Neural cell (in vitro differentiated cells): ENCODE data around the gene EIF4G3. TPM values are rescaled to one million over a fixed set of nuclear protein-coding genes. Genes with fewer than 3 reads are reported as not detected.

Experiments used
- H2AFZ ChIP-seq: fragments of 200-600, 300-800 bp; sonication (generic), shearing (Covaris generic); 2 replicates; pipeline ENCODE4 v1.6.0; 2014; ENCODE audit warnings: low read depth, mild to moderate bottlenecking, antibody characterized with exemption, low read length, moderate library complexity
- H3F3A ChIP-seq: fragments of 200-600 bp; shearing (Covaris generic); 2 replicates; pipeline ENCODE4 v1.6.1; 2016; ENCODE audit warnings: mild to moderate bottlenecking, moderate library complexity, mixed read lengths, antibody characterized with exemption, low read length; ENCODE audit not compliant: insufficient read depth, poor library complexity, severe bottlenecking
- H3K27ac ChIP-seq: fragments of 200-600, 300-800 bp; sonication (generic), shearing (Covaris generic); 2 replicates; pipeline ENCODE4 v1.5.1; 2014; ENCODE audit warnings: mild to moderate bottlenecking, low read length, moderate library complexity
- H3K27me3 ChIP-seq: fragments of 300-800, 200-600 bp; sonication (generic), shearing (Covaris generic); 2 replicates; pipeline ENCODE4 v1.6.0; 2014; ENCODE audit warnings: mild to moderate bottlenecking, low read depth, low read length, moderate library complexity; ENCODE audit not compliant: insufficient read depth
- H3K36me3 ChIP-seq: fragments of 300-800, 200-600 bp; sonication (generic), shearing (Covaris generic); 2 replicates; pipeline ENCODE4 v1.5.1; 2014; ENCODE audit warnings: mild to moderate bottlenecking, antibody characterized with exemption, low read length, moderate library complexity; ENCODE audit not compliant: insufficient read depth
- H3K4me2 ChIP-seq: fragments of 300-800, 200-600 bp; sonication (generic), shearing (Covaris generic); 2 replicates; pipeline ENCODE4 v1.6.0; 2014; ENCODE audit warnings: mild to moderate bottlenecking, low read length
- H3K4me3 ChIP-seq: fragments of 300-800, 200-600 bp; sonication (generic), shearing (Covaris generic); 2 replicates; pipeline ENCODE4 v1.5.1; 2014; ENCODE audit warnings: mild to moderate bottlenecking, low read length, moderate library complexity
- H3K79me2 ChIP-seq: fragments of 200-600 bp; shearing (Covaris generic); replicated peaks from 2 replicates; pipeline ENCODE4 v1.6.0; 2014; ENCODE audit warnings: mild to moderate bottlenecking, low read length, moderate library complexity; ENCODE audit not compliant: insufficient read depth
- H3K9ac ChIP-seq: fragments of 300-800, 200-600 bp; sonication (generic), shearing (Covaris generic); 2 replicates; pipeline ENCODE4 v1.6.1; 2016; ENCODE audit warnings: mild to moderate bottlenecking, low read length, mixed read lengths
- H3K9me2 ChIP-seq: fragments of 200-600 bp; shearing (Covaris generic); 2 replicates; pipeline ENCODE4 v1.6.1; 2016; ENCODE audit warnings: mild to moderate bottlenecking, low read length, mixed read lengths; ENCODE audit not compliant: insufficient read depth
- H3K9me3 ChIP-seq: fragments of 200-600, 300-800 bp; sonication (generic), shearing (Covaris generic); 2 replicates; pipeline ENCODE4 v1.6.1; 2016; ENCODE audit warnings: mild to moderate bottlenecking, mixed run types, low read length, moderate library complexity, mixed read lengths
- H4K20me1 ChIP-seq: fragments of 200-600 bp; shearing (Covaris generic); 2 replicates; pipeline ENCODE4 v1.6.1; 2016; ENCODE audit warnings: mild to moderate bottlenecking, mixed run types; ENCODE audit not compliant: insufficient read depth
- CTCF ChIP-seq: fragments of 450-650 bp; IDR thresholded peaks from 2 replicates; pipeline ENCODE4 v1.5.1; 2014; ENCODE audit warnings: antibody characterized with exemption, mild to moderate bottlenecking, moderate library complexity; ENCODE audit not compliant: poor library complexity, severe bottlenecking
- EZH2 ChIP-seq: fragments of 200-600, 300-800 bp; shearing (Covaris generic), sonication (generic); IDR thresholded peaks from 2 replicates; pipeline ENCODE4 v1.6.1; 2014; ENCODE audit warnings: antibody characterized with exemption, low read length, borderline replicate concordance, mild to moderate bottlenecking; ENCODE audit not compliant: insufficient read depth, poor library complexity, severe bottlenecking
- MXI1 ChIP-seq: fragments of 450-650 bp; conservative IDR thresholded peaks from 2 replicates; pipeline ENCODE4 v1.6.1; 2014; ENCODE audit warnings: antibody characterized with exemption, mild to moderate bottlenecking; ENCODE audit not compliant: poor library complexity, severe bottlenecking
- POLR2AphosphoS5 ChIP-seq: IDR thresholded peaks from 2 replicates; pipeline ENCODE4 v1.6.1; 2012
- RAD21 ChIP-seq: fragments of 450-650 bp; conservative IDR thresholded peaks from 2 replicates; pipeline ENCODE4 v1.6.1; 2014; ENCODE audit warnings: antibody characterized with exemption, mild to moderate bottlenecking, moderate library complexity
- REST ChIP-seq: IDR thresholded peaks from 2 replicates; pipeline ENCODE4 v1.6.1; 2012; ENCODE audit warnings: borderline replicate concordance
- TAF1 ChIP-seq: IDR thresholded peaks from 2 replicates; pipeline ENCODE4 v1.6.1; 2012; ENCODE audit warnings: low read depth
- polyA plus RNA-seq: library from polyadenylated mRNA; depleted of rRNA; stranded (reverse); fragments of >200 nt; gene quantifications from 2 replicates; pipeline ENCODE4 v1.2.3, GENCODE V29; 2014

EIF4G3 gene
- polyA plus RNA-seq, 1 donor from 2014 or later: 56.9 TPM

GRCh38 chr1:20836230-20836629 is 340.5 kb downstream of the EIF4G3 start:
- Histone ChIP-seq H3K79me2 (no peaks in the 10 kb centered on the region), H3K9me2 (no peaks in the 10 kb centered on the region), H3K36me3 (peaks cover 5% of the 10 kb centered on the region), H3K27ac (no peak overlapping the region), H3K4me2 (no peak overlapping the region), H3K9ac (no peak overlapping the region), H3K4me3 (no peak overlapping the region), H4K20me1 (no peaks in the 10 kb centered on the region), H3F3A (no peaks in the 10 kb centered on the region), H2AFZ (no peak overlapping the region), H3K27me3 (no peaks in the 10 kb centered on the region), H3K9me3 (no peaks in the 10 kb centered on the region)
- TF ChIP-seq REST: no peak
- TF ChIP-seq RAD21: no peak
- TF ChIP-seq POLR2AphosphoS5: no peak
- TF ChIP-seq MXI1: no peak
- no peak for TF ChIP-seq CTCF
- TF ChIP-seq EZH2: no peak

- no peaks in the 10 kb centered on the region for H3K9me3 ChIP-seq
- no peaks in the 10 kb centered on the region for H4K20me1 ChIP-seq
- no peaks in the 10 kb centered on the region for H3K9me2 ChIP-seq
- H3F3A ChIP-seq: no peaks in the 10 kb centered on the region
- H3K79me2 ChIP-seq: no peaks in the 10 kb centered on the region
- no peak overlapping the region for H3K4me2 ChIP-seq
- TF ChIP-seq EZH2 (no peak), REST (no peak), TAF1 (no peak), CTCF (no peak), POLR2AphosphoS5 (no peak)
- H3K9ac ChIP-seq: no peak overlapping the region
- H2AFZ ChIP-seq: no peak overlapping the region
- no peak overlapping the region for H3K27ac ChIP-seq
- no peaks in the 10 kb centered on the region for H3K36me3 ChIP-seq
- H3K4me3 ChIP-seq: no peak overlapping the region
- no peaks in the 10 kb centered on the region for H3K27me3 ChIP-seq
Observed at GRCh38 chr1:20834780-20835179, 341.9 kb downstream of the EIF4G3 start.
